Activated CD4-positive, alpha-beta memory T cell treated with anti-CD3 and anti-CD28 coated beads for 36 hours (primary cell): ENCODE results near the gene EME1. TPM values are rescaled to one million over a fixed set of nuclear protein-coding genes. Genes with fewer than 3 reads are reported as not detected.
"Not testable (repeated sequence)": the region's sequence is repeated elsewhere in the genome, so short reads cannot be mapped to it uniquely, and the experiment has no call there.

Experiments used
- CTCF ChIA-PET: fragments of 350-600 bp; sonication (Branson Sonifier 250); formaldehyde crosslinking; loops from one replicate; lab custom pipeline; 2021; ENCODE audit warnings: antibody characterized with exemption, inconsistent platforms; lab: Charles Lee
- POLR2A ChIA-PET: fragments of 350-600 bp; sonication (Branson Sonifier 250); formaldehyde crosslinking; loops from one replicate; lab custom pipeline; 2021; ENCODE audit warnings: antibody characterized with exemption; lab: Charles Lee
- DNase-seq: peaks from one replicate; pipeline ENCODE4 v3.0.0-alpha.2; 2020
- H3K27ac Mint-ChIP-seq: one replicate; pipeline ENCODE4 v1.8.0; 2021; ENCODE audit warnings: mixed read lengths
- H3K27me3 Mint-ChIP-seq: one replicate; pipeline ENCODE4 v1.8.0; 2021; ENCODE audit warnings: mixed read lengths
- H3K36me3 Mint-ChIP-seq: one replicate; pipeline ENCODE4 v1.8.0; 2021; ENCODE audit warnings: mixed read lengths
- H3K4me1 Mint-ChIP-seq: one replicate; pipeline ENCODE4 v1.8.0; 2021; ENCODE audit warnings: low read depth, mixed read lengths
- H3K4me3 Mint-ChIP-seq: one replicate; pipeline ENCODE4 v1.8.0; 2021; ENCODE audit warnings: mild to moderate bottlenecking, mixed read lengths
- H3K9me3 Mint-ChIP-seq: one replicate; pipeline ENCODE4 v1.8.0; 2021; ENCODE audit warnings: mixed read lengths
- intact Hi-C: fragments of 100-400 bp; cut with micrococcal nuclease; formaldehyde crosslinking; loops from one replicate; pipeline ENCODE4 v1.15.1; 2023
- total RNA-seq, 2 experiments: library from RNA; stranded (reverse); gene quantifications; one replicate each; pipeline ENCODE4 v1.2.3, GENCODE V29; 2021

The EME1 gene
- total RNA-seq, result 10 to 100 TPM; 47.7 to 48.1 TPM

- H3K4me3 Mint-ChIP-seq, result peak within 1 kb of the TSS; percentile 97
- no peaks in the 10 kb centered on the region for H3K27me3 Mint-ChIP-seq
- intact Hi-C loops, result loop anchor here (2.0 kb wide), 1 partner anchor 24 kb away; the partner anchor contains the start of gene LRRC59
- H3K9me3 Mint-ChIP-seq, result no peaks in the 10 kb centered on the region
- H3K4me1 Mint-ChIP-seq, result peaks cover 28% of the 10 kb centered on the region
- H3K36me3 Mint-ChIP-seq, result peaks cover 44% of the 10 kb centered on the region
- POLR2A ChIA-PET, result interaction anchor here (0.8 to 3.0 kb wide), 7 partner anchors 10 to 53 kb away, joined by 3 to 17 read pairs (median 4); partner anchors contain the start of genes ACSF2, LRRC59 and XYLT2
- peak; percentile 90 for DNase-seq
- CTCF ChIA-PET, result interaction anchor here (0.7 to 5.9 kb wide), 3 partner anchors 10 to 129 kb away, joined by 3 to 50 read pairs (median 27); partner anchors contain the start of gene LRRC59
- H3K27ac Mint-ChIP-seq, result peak within 1 kb of the TSS; percentile 99
Observed at GRCh38 chr17:50372758-50373556, at the start of gene EME1, which contains the start of gene MRPL27. Gene EME1 (plus strand): TSS chr17:50373229. CDS start chr17:50375209, 1,980 bp downstream. Gene MRPL27 (minus strand): TSS chr17:50373184. CDS start chr17:50373170, 14 bp downstream.

GRCh38 chr17:50325906-50326305 is 47.1 kb upstream of the EME1 start:
- ChIA-PET CTCF (no interaction called here), POLR2A (no interaction called here)
- DNase-seq, result no peak
- peaks cover 13% of the 10 kb centered on the region for H3K4me1 Mint-ChIP-seq
- H3K4me3 Mint-ChIP-seq, result no peak overlapping the region
- no peaks in the 10 kb centered on the region for H3K27me3 Mint-ChIP-seq
- no peaks in the 10 kb centered on the region for H3K9me3 Mint-ChIP-seq
- no peaks in the 10 kb centered on the region for H3K36me3 Mint-ChIP-seq
- intact Hi-C loops, result loop anchor here (5.0 kb wide), 1 partner anchor 34 kb away; no protein-coding TSS in a partner anchor
- H3K27ac Mint-ChIP-seq, result peak overlapping the region; percentile 75

GRCh38 chr17:50326831-50327364 is 46.1 kb upstream of the EME1 start:
- intact Hi-C loops, result loop anchor here (1.0 to 5.0 kb wide), 2 partner anchors 16 to 35 kb away; no protein-coding TSS in a partner anchor
- peak; percentile 65 for DNase-seq
- ChIA-PET POLR2A (no interaction called here), CTCF (no interaction called here)
- Mint-ChIP-seq H3K27ac (peak overlapping the region; percentile 75), H3K9me3 (no peaks in the 10 kb centered on the region), H3K27me3 (peaks cover 2% of the 10 kb centered on the region), H3K36me3 (no peaks in the 10 kb centered on the region), H3K4me1 (peaks cover 18% of the 10 kb centered on the region), H3K4me3 (no peak overlapping the region)

GRCh38 chr17:50328363-50329325 is 44.4 kb upstream of the EME1 start:
- H3K4me1 Mint-ChIP-seq, result peaks cover 25% of the 10 kb centered on the region

GRCh38 chr17:50329716-50330115 is 43.3 kb upstream of the EME1 start:
- CTCF ChIA-PET, result interaction anchor here (0.7 to 1.3 kb wide), 2 partner anchors 33 to 68 kb away, joined by 3 to 4 read pairs; partner anchors contain the start of gene LRRC59
- no peaks in the 10 kb centered on the region for H3K36me3 Mint-ChIP-seq
- peaks cover 9% of the 10 kb centered on the region for H3K27me3 Mint-ChIP-seq
- no peak for DNase-seq
- peaks cover 30% of the 10 kb centered on the region for H3K4me1 Mint-ChIP-seq
- intact Hi-C loops, result loop anchor here (5.0 kb wide), 3 partner anchors 37 to 117 kb away; partner anchors contain the start of gene TMEM92
- no peak overlapping the region for H3K27ac Mint-ChIP-seq
- no peak overlapping the region for H3K4me3 Mint-ChIP-seq
- POLR2A ChIA-PET, result no interaction called here
- no peaks in the 10 kb centered on the region for H3K9me3 Mint-ChIP-seq

More at GRCh38 chr17:50328363-50329325, 44.4 kb upstream of the EME1 start:
- intact Hi-C loops, result loop anchor here (5.0 kb wide), 1 partner anchor 36 kb away; no protein-coding TSS in a partner anchor
- peaks cover 8% of the 10 kb centered on the region for H3K27me3 Mint-ChIP-seq
- no peaks in the 10 kb centered on the region for H3K36me3 Mint-ChIP-seq
- POLR2A ChIA-PET, result no interaction called here
- H3K4me3 Mint-ChIP-seq, result no peak overlapping the region
- no peak for DNase-seq
- no peak overlapping the region for H3K27ac Mint-ChIP-seq
- no peaks in the 10 kb centered on the region for H3K9me3 Mint-ChIP-seq
- CTCF ChIA-PET, result interaction anchor here (1.3 kb wide), 1 partner anchor 34 kb away, joined by 4 read pairs; no protein-coding TSS in a partner anchor

GRCh38 chr17:50330151-50330775 is 42.8 kb upstream of the EME1 start:
- intact Hi-C loops, result loop anchor here (5.0 kb wide), 2 partner anchors 58 to 118 kb away; partner anchors contain the start of gene TMEM92
- Mint-ChIP-seq H3K27ac (no peak overlapping the region), H3K4me3 (no peak overlapping the region), H3K36me3 (no peaks in the 10 kb centered on the region), H3K4me1 (peaks cover 30% of the 10 kb centered on the region), H3K9me3 (no peaks in the 10 kb centered on the region), H3K27me3 (peaks cover 9% of the 10 kb centered on the region)
- POLR2A ChIA-PET, result interaction anchor here (1.0 kb wide), 1 partner anchor 16 kb away, joined by 3 read pairs; the partner anchor contains the start of gene XYLT2
- CTCF ChIA-PET, result interaction anchor here (1.0 to 1.7 kb wide), 3 partner anchors 21 to 130 kb away, joined by 3 to 4 read pairs (median 4); no protein-coding TSS in a partner anchor
- DNase-seq, result no peak

- POLR2A ChIA-PET, result interaction anchor here (1.0 kb wide), 1 partner anchor 15 kb away, joined by 3 read pairs; the partner anchor contains the start of gene XYLT2
- intact Hi-C loops, result loop anchor here (1.0 to 5.0 kb wide), 3 partner anchors 20 to 119 kb away; partner anchors contain the start of gene TMEM92
- peak; percentile 63 for DNase-seq
- no peak overlapping the region for H3K4me3 Mint-ChIP-seq
- H3K9me3 Mint-ChIP-seq, result no peaks in the 10 kb centered on the region
- H3K36me3 Mint-ChIP-seq, result no peaks in the 10 kb centered on the region
- CTCF ChIA-PET, result interaction anchor here (0.6 to 1.7 kb wide), 4 partner anchors 22 to 131 kb away, joined by 3 to 4 read pairs (median 4); no protein-coding TSS in a partner anchor
- H3K27me3 Mint-ChIP-seq, result peaks cover 9% of the 10 kb centered on the region
- H3K27ac Mint-ChIP-seq, result peak overlapping the region; percentile 74
- H3K4me1 Mint-ChIP-seq, result peaks cover 24% of the 10 kb centered on the region
Observed at GRCh38 chr17:50331085-50331791, 41.8 kb upstream of the EME1 start.

GRCh38 chr17:50332196-50332595 is 40.8 kb upstream of the EME1 start:
- Mint-ChIP-seq H3K27me3 (peaks cover 9% of the 10 kb centered on the region), H3K4me1 (peaks cover 17% of the 10 kb centered on the region), H3K4me3 (no peak overlapping the region), H3K9me3 (no peaks in the 10 kb centered on the region), H3K36me3 (no peaks in the 10 kb centered on the region), H3K27ac (peak overlapping the region; percentile 3)
- intact Hi-C loops, result loop anchor here (5.0 kb wide), 2 partner anchors 60 to 120 kb away; partner anchors contain the start of gene TMEM92
- no peak for DNase-seq
- CTCF ChIA-PET, result interaction anchor here (1.0 to 2.0 kb wide), 4 partner anchors 23 to 162 kb away, joined by 4 to 6 read pairs (median 5); partner anchors contain the start of gene COL1A1
- POLR2A ChIA-PET, result interaction anchor here (0.6 kb wide), 1 partner anchor 172 kb away, joined by 3 read pairs; no protein-coding TSS in a partner anchor

GRCh38 chr17:50333291-50334057 is 39.6 kb upstream of the EME1 start:
- not testable (repeated sequence) for H3K27me3 Mint-ChIP-seq, H3K27ac Mint-ChIP-seq, H3K9me3 Mint-ChIP-seq, H3K36me3 Mint-ChIP-seq
- CTCF ChIA-PET, result interaction anchor here (1.0 to 2.0 kb wide), 3 partner anchors 29 to 164 kb away, joined by 5 to 6 read pairs (median 5); partner anchors contain the start of gene COL1A1
- peak; percentile 51 for DNase-seq
- intact Hi-C loops, result loop anchor here (1.0 to 5.0 kb wide), 3 partner anchors 61 to 133 kb away; partner anchors contain the start of gene TMEM92
- Mint-ChIP-seq H3K4me1 (peaks cover 17% of the 10 kb centered on the region), H3K4me3 (peak overlapping the region; percentile 5)
- POLR2A ChIA-PET, result interaction anchor here (2.6 kb wide), 1 partner anchor 12 kb away, joined by 6 read pairs; the partner anchor contains the start of gene XYLT2
